HG03103 (cell line): ENCODE results near the gene LAYN.

Experiments used
- ATAC-seq: cut with Tn5 transposase; IDR thresholded peaks from one replicate; pipeline ENCODE4 v1.9.1; 2021; ENCODE audit warnings: low read depth; ENCODE audit not compliant: unreplicated experiment

LAYN gene, protein sequence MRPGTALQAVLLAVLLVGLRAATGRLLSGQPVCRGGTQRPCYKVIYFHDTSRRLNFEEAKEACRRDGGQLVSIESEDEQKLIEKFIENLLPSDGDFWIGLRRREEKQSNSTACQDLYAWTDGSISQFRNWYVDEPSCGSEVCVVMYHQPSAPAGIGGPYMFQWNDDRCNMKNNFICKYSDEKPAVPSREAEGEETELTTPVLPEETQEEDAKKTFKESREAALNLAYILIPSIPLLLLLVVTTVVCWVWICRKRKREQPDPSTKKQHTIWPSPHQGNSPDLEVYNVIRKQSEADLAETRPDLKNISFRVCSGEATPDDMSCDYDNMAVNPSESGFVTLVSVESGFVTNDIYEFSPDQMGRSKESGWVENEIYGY

GRCh38 chr11:111540114-111540936, at the start of gene LAYN:
LAYN (plus strand) TSS chr11:111540720; CDS start chr11:111540844, 124 bp downstream.
- no peak for ATAC-seq

GRCh38 chr11:111494040-111494439, 46.5 kb upstream of the LAYN start:
- ATAC-seq: no peak

DNA sequence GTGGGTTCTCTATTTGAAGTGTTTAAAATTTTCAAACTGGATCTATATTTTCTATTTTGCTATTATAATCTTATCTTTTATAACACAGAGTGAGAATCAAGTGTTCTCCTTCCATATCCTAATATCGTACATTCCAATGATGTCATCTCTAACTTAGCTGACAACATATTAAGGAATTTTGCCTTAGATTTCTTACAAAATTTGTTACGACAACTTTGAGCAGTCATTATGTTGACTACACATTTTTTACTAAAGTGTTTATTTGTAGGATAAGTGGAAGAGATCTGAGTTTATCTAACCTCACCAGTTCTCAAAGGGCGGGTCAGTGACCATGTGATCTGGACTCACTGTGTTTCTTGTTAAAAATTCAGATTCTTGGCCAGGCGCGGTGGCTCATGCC, 41.0 kb upstream of the LAYN start:
- no peak for ATAC-seq

GRCh38 chr11:111500481-111500880, 40.0 kb upstream of the LAYN start:
- no peak for ATAC-seq

DNA sequence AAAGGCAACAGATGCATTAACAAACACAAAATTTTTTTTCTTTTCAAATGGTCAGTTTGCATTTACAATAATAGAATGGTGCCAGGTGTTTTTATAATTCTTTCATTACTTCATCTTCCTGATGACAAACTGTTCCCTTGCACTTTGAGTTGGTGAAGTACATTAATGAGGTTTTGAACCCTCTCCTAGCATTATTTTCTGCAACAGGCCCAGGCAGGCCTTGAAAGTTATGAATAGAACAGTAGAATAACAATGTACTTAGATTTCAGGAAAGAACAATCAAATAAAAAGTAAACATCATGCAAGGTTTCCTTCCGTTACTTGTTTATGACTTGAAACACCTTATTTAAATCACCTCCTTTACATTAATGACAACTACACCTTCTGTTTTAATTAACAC, 37.9 kb upstream of the LAYN start:
- ATAC-seq: no peak

DNA sequence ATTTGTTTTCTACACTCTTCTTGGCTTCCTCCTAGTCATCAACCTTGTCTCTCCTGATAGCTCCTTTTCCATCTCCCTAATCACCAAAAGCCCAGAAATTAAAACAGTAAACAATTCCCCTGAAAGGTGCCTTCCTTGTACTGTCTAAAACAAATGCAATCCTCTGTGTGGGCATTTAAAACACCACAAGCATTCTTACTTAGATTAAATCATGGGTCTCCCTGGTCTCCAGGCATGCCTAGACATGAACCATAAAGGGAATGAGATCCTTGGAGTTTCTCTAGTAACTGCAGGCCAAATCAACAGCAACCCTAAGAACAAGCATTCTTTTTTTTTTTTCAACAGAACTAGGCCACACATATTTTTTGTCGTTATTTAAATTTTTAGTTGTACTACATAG, 30.2 kb upstream of the LAYN start:
- no peak for ATAC-seq

DNA sequence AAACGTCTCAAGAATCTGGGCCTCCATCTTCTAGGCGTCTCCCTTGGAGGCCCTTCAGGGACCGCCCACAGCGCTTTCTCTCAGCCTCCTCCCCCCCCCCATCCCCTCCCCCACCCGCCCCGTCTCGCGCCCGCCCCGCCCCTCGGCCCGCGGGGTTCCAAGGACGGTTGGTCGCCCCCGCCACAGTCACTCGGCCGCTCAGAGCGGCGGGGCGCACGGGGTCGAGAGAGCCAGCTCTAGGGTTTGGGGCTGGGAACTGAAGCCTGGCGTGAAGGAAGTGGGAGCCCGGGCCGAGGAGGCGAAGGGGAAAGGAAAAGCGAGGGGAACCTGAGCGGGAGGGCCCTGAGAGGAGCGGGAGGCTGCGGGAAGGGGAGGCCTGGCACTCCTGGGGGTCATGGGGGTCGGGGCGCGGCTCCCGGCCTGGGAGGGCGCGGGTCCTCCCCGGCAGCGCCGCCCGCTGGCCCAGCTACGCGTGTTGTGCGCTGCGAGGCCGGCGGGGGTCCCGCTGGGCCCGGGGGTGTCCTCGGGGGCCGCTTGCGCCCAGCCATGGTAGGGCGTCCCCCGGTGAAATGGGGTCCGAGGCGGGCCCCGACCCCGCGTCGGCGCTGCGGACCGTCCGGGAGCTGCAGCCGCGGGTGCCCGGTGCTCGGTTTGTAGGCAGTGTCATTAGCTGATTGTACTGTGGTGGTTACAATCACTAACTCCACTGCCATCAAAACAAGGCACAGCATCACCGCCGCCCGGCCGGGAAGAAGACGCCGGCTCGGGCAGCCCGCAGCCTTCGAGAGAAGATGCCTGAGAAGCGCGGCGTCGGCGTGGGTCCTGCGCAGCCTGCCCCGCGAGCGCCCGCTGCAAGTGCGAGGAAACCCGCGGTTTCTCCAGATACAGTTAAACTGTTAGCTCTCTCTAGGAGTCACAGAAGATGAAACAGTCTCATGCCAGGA, 28.0 kb upstream of the LAYN start, which contains the start of gene BTG4:
Gene BTG4, minus strand, starts transcription at position 91 of the 944 bp plus-strand sequence. CDS start 13,610 bp downstream, outside the sequence.
- no peak for ATAC-seq

- ATAC-seq: no peak
Measured at GRCh38 chr11:111513240-111513605, 27.3 kb upstream of the LAYN start.

GRCh38 chr11:111514216-111515031, 26.1 kb upstream of the LAYN start, which contains the start of gene HOATZ:
HOATZ (plus strand) TSS chr11:111514778; CDS start chr11:111514785, 7 bp downstream.
- ATAC-seq: no peak

DNA sequence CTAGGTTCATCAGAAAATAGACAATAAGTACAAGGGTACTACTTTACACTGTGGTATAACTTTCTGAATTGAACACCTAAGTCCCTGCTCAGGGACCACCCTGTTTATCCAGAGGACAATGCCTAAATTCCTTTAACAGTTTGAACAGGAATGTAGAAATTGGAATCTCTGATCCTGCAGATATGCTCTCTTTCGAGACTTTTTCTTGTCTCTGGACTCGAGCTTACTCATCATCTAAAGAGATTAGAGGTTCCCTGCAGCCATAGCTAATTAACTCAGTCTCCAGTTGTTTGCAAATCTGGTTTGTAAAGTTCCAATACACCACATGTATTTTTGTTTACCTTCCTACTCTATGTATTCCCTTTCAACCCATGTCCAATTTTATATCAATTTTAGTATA, 24.9 kb upstream of the LAYN start:
- no peak for ATAC-seq

DNA sequence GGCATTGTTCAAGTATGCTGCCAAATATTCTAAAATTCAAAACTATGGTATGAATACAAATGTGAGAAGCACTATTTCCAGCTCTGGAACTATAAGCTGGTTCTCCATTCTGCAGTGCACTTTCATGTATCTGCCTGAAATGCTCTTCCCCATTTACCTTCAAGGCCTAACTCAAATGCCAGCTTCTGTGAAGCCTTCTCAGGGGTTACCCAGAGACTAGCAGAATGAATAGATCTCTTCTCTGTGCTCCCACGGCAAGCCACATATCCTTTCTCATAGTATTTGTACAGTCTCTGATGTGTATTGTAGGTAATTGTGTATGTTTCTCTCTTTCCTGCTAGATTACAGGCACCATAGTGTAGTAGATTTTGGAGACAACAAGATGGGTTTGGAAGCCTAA, 21.9 kb upstream of the LAYN start:
- no peak for ATAC-seq

DNA sequence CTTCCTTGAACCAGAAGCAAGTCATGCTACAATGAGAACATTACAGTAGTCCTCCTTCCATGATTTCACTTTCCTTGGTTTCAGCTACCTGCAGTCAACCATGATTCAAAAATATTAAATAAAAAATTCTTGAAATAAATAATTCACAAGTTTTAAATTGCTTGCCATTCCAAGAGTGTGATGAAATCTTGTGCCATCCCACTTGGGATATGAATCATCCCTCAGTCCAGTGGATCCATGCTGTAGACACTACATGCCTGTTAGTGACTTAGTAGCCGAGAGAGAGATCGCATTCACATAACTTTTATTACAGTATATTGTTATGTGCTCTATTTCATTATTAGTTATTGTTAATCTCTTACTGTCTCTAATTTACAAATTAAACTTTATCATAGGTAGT, 20.0 kb upstream of the LAYN start:
- no peak for ATAC-seq

DNA sequence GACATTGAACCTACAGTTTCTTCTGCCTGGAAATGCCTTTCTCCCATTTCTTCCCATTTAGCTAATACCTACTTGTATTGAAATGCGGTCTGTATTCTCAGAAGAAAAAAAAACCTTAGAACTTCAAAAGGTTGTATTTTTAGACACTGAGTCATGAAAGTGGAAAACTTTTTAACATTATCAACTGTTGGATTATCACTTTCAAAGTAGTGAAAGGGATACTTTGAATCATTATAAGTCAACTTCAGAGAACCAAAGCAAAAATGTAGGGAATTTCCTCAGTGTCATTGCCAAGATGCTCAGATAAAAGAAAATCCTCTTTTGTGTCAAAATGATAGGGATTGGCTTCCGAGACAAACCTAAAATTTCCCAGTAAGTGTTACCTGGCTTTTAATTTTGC, 19.4 kb upstream of the LAYN start:
- no peak for ATAC-seq

GRCh38 chr11:111522426-111522825, 18.1 kb upstream of the LAYN start:
- ATAC-seq: no peak

GRCh38 chr11:111523343-111523742, 17.2 kb upstream of the LAYN start:
- ATAC-seq: no peak

DNA sequence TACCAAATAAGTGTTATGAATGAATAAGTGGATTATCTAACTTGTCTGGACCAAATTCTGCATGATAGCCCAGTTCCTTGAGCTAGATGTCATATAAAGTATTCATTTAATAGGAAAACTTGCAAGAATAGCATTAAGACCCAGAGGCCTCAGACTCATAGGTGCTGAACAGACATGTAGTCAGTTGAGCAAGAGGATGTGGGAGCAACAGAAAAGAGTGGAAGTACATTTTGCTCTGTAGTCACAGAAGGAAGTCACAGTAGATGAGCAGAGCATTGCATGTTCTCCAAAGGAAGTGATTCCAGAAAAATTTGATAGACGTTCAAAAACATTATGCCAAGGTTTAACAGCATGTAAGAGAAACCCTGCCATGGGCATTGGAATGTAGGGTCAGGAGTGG, 16.5 kb upstream of the LAYN start:
- ATAC-seq: no peak

- ATAC-seq: no peak
Measured at GRCh38 chr11:111525456-111525855, 15.1 kb upstream of the LAYN start.

DNA sequence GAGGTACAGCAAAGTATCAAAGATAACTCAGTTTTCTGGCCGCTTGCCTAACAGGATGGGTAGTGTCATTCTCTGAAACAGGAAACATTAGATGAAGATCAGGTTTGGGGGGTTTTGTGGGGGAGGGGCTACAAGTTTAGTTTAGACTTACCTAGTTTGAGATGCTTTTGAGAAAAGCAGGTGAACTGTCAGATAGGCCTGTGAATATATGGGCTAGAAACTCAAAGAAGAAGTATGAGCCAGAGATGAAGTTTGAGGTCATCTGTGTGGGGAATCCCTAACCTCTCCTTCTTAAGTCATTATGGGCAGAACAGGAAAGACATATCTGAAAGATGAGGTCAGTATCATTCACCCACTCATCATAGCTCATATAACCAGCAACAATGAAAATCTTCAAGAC, 14.0 kb upstream of the LAYN start:
- no peak for ATAC-seq

GRCh38 chr11:111527279-111527678, 13.2 kb upstream of the LAYN start:
- no peak for ATAC-seq

DNA sequence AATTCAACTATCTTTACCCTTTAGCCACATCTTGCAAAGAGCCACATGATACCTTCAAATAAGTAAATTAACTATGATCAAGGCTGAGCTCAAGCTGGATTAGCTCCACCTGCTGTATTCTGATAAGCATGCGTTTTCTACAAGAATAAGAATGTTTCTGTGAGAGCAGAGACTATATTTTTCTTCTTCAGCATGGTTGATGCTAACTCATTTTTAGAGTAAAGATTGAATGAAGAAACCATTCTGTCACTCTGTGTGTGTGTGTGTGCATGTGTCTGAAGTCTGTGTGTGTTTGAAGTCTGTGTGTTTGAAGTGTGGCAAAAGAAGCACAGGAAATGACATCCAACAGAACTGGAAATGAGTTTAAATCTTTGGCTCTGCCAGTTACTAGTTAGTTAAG, 12.0 kb upstream of the LAYN start:
- no peak for ATAC-seq
